Uterine smooth muscle cell (primary cell): ENCODE data around the gene CALML3. TPM values are rescaled to one million over a fixed set of nuclear protein-coding genes. Genes with fewer than 3 reads are reported as not detected.

Experiments
- total RNA-seq: library from RNA; depleted of rRNA; stranded (reverse); fragments of >200 nt; gene quantifications from 2 replicates; pipeline ENCODE4 v1.2.3, GENCODE V29; 2014

Gene CALML3
- total RNA-seq = not detected in 2 replicates

DNA sequence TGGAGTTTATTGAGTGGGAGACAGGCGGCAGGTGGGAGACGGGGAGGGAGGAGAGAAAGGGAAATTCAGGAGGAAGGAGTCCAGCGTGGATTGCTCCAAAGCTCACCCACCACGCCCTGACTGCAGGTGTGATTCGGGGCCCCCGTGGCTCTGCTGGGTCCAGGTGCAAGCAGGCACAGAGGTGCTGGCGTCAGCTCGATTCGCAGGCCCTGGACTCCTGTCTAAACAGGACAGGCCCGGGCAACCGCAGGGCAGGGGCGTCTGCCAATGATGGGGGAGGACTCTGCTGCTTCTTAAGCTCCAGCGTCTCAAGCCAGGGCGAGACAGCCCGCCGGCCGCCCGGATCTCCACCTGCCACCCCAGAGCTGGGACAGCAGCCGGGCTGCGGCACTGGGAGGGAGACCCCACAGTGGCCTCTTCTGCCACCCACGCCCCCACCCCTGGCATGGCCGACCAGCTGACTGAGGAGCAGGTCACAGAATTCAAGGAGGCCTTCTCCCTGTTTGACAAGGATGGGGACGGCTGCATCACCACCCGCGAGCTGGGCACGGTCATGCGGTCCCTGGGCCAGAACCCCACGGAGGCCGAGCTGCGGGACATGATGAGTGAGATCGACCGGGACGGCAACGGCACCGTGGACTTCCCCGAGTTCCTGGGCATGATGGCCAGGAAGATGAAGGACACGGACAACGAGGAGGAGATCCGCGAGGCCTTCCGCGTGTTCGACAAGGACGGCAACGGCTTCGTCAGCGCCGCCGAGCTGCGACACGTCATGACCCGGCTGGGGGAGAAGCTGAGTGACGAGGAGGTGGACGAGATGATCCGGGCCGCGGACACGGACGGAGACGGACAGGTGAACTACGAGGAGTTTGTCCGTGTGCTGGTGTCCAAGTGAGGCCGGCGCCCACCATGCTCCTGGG lies at the start of gene CALML3:
Gene CALML3 (plus strand): TSS at position 321 of the 920 bp plus-strand sequence. CDS start 125 bp downstream, at position 446.

DNA sequence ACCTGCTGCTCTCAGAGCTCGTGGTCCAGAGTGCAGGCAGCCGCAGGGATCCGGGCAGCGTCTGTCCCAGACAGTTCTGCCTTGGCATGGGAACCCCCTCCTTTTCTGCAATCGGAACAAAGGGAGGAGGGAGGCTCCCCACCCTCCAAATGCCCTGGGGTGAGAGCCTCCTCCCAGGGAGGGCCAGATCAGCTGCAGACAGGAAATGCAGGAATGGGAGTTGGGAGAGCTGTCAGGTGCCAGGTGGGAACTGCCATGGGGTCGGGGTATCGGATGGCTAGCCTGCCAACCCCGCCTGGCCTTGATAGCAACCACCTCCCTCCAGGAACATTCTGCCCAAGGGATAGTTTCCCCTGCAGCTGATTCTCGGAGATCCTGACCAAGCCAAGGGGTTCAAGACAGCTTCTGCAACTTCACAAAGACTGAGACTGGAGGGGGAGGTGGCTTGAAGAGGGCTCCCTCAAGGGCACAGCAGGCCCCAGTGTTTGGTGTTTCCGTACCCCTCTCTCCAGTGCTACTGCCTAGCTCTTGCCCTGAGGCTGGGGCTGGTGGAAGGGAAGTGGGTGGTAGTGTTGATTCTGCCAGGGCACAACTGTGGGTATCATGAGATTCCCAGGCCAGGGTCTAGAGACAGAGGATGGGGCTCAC lies 25.1 kb upstream of the CALML3 start, which contains the start of gene CALML5:
Gene CALML5 (minus strand): TSS at position 78 of the 648 bp plus-strand sequence. CDS start 132 bp downstream, outside the sequence.

Other genes with a start within 250 kb of the CALML3 start
- gene UCN3, start 160.0 kb upstream of the CALML3 start, total RNA-seq = not detected in 2 replicates
- gene TUBAL3, start 120.1 kb upstream of the CALML3 start, total RNA-seq = not detected in 2 replicates
- gene NET1, start 112.4 kb upstream of the CALML3 start, total RNA-seq = 24.0 and 43.6 TPM in 2 replicates
- gene CALML5, start 25.4 kb upstream of the CALML3 start, total RNA-seq = not detected in 2 replicates
- 9.1 and 13.5 TPM in 2 replicates for gene ASB13, start 141.6 kb downstream of the CALML3 start, total RNA-seq
- 64.6 and 81.7 TPM in 2 replicates for gene TASOR2, start 159.9 kb downstream of the CALML3 start, total RNA-seq